ENCODE data around the gene RAD21L1. TPM values are rescaled to one million over a fixed set of nuclear protein-coding genes. Genes with fewer than 3 reads are reported as not detected.

The RAD21L1 gene
- total RNA-seq, 2 donors from 2014 or later, result 1.4 TPM; not detected in 1

DNA sequence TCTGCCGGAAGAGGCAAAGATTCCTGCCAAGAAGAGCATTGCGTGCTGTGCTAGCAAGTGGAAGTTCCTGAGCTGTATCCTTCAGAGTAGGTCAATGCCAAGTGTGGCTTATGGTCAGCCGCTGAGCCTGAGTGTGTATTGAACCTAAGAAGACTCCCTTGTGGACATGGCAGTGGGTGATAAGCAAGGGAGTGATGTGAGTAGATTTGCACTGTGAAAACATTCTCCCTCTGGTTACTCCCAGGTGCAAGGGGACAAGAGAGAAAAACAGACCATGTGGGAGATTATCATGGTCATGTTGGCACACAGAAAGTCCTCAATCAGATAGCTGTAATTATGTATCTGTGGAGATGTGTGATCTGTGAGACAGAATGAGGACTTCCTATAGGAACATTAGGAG is 35.0 kb upstream of the RAD21L1 start:
- Histone ChIP-seq H3K4me3 (ENCODE audit: low read length) (no peak overlapping the region), H3K4me1 (ENCODE audit: control insufficient read depth, insufficient read depth, low read length) (peaks cover 5% of the 10 kb centered on the region), H3K27ac (ENCODE audit: low read depth, low read length) (no peak overlapping the region), H3K36me3 (ENCODE audit: control insufficient read depth, insufficient read depth, low read length) (no peaks in the 10 kb centered on the region), H3K27me3 (ENCODE audit: control insufficient read depth, insufficient read depth, low read length, poor library complexity, severe bottlenecking) (peaks cover 28% of the 10 kb centered on the region), H3K9me3 (ENCODE audit: control insufficient read depth, low read length) (no peaks in the 10 kb centered on the region), H3K9ac (ENCODE audit: extremely low read depth, low read length, poor library complexity, severe bottlenecking) (no peak overlapping the region)
- TF ChIP-seq CTCF (conservative IDR thresholded peaks at IDR 0.05), result no peak
- H3K9me3 Mint-ChIP-seq, result no peaks in the 10 kb centered on the region
- H3K4me3 Mint-ChIP-seq, result no peak overlapping the region
- no peaks in the 10 kb centered on the region for H3K36me3 Mint-ChIP-seq (ENCODE audit: low read depth)
- peaks cover 34% of the 10 kb centered on the region for H3K27me3 Mint-ChIP-seq (ENCODE audit: insufficient read depth)
- 85 to 94% methylated on average over 2 to 3 of the region's 3 CpGs for WGBS, 2 experiments (ENCODE audit: insufficient coverage in 1 of 2, insufficient read length in 1 of 2)
- DNase-seq, result no peak
- no peaks in the 10 kb centered on the region for H3K4me1 Mint-ChIP-seq
- no peak overlapping the region for H3K27ac Mint-ChIP-seq

- no peak for TF ChIP-seq CTCF (conservative IDR thresholded peaks at IDR 0.05)
- no peak overlapping the region for H3K4me3 Mint-ChIP-seq
- no peak overlapping the region for H3K27ac ChIP-seq (ENCODE audit: low read depth, low read length)
- H3K4me1 Mint-ChIP-seq, result no peaks in the 10 kb centered on the region
- no peaks in the 10 kb centered on the region for H3K9me3 Mint-ChIP-seq
- peaks cover 5% of the 10 kb centered on the region for H3K4me1 ChIP-seq (ENCODE audit: control insufficient read depth, insufficient read depth, low read length)
- H3K9me3 ChIP-seq (ENCODE audit: control insufficient read depth, low read length), result no peaks in the 10 kb centered on the region
- no peaks in the 10 kb centered on the region for H3K36me3 ChIP-seq (ENCODE audit: control insufficient read depth, insufficient read depth, low read length)
- DNase-seq, result no peak
- H3K4me3 ChIP-seq (ENCODE audit: low read length), result no peak overlapping the region
- H3K27ac Mint-ChIP-seq, result no peak overlapping the region
- H3K27me3 Mint-ChIP-seq (ENCODE audit: insufficient read depth), result peaks cover 34% of the 10 kb centered on the region
- H3K27me3 ChIP-seq (ENCODE audit: control insufficient read depth, insufficient read depth, low read length, poor library complexity, severe bottlenecking), result peaks cover 23% of the 10 kb centered on the region
- WGBS, 2 experiments (ENCODE audit: insufficient coverage in 1 of 2, insufficient read length in 1 of 2), result 88 to 92% methylated on average over 1 to 3 of the region's 3 CpGs
- H3K9ac ChIP-seq (ENCODE audit: extremely low read depth, low read length, poor library complexity, severe bottlenecking), result no peak overlapping the region
- H3K36me3 Mint-ChIP-seq (ENCODE audit: low read depth), result no peaks in the 10 kb centered on the region
Measured at GRCh38 chr20:1191299-1191698, 34.5 kb upstream of the RAD21L1 start.

DNA sequence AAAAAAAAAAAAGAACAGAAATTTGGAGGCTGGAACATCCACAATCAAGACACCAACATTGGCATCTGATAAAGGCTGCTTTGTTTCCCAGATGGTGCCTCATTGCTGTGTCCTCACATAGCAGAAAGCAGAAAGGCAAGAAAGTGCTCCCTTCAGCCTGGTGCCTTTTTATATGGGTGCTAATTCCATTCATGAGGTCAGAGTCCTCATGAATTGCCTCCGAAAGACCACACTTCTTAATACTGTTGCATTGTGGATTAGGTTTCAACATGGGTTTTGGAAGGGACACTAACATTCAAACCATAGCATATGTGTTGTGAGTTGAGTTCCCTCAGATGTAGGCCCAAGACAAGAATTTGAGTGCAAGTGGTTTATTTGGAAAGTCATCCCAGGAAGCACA is 30.6 kb upstream of the RAD21L1 start:
- no peak overlapping the region for H3K4me3 Mint-ChIP-seq
- Histone ChIP-seq H3K27me3 (ENCODE audit: control insufficient read depth, insufficient read depth, low read length, poor library complexity, severe bottlenecking) (peaks cover 20% of the 10 kb centered on the region), H3K4me1 (ENCODE audit: control insufficient read depth, insufficient read depth, low read length) (no peaks in the 10 kb centered on the region), H3K27ac (ENCODE audit: low read depth, low read length) (no peak overlapping the region), H3K4me3 (ENCODE audit: low read length) (no peak overlapping the region), H3K9ac (ENCODE audit: extremely low read depth, low read length, poor library complexity, severe bottlenecking) (no peak overlapping the region), H3K9me3 (ENCODE audit: control insufficient read depth, low read length) (no peaks in the 10 kb centered on the region), H3K36me3 (ENCODE audit: control insufficient read depth, insufficient read depth, low read length) (no peaks in the 10 kb centered on the region)
- no peaks in the 10 kb centered on the region for H3K9me3 Mint-ChIP-seq
- 90% methylated on average over 1 of the region's 1 CpG; no CpG with 5 or more reads in 1 of the 2 experiments for WGBS, 2 experiments (ENCODE audit: insufficient coverage in 1 of 2, insufficient read length in 1 of 2)
- no peak overlapping the region for H3K27ac Mint-ChIP-seq
- H3K36me3 Mint-ChIP-seq (ENCODE audit: low read depth), result no peaks in the 10 kb centered on the region
- no peak for TF ChIP-seq CTCF (conservative IDR thresholded peaks at IDR 0.05)
- H3K4me1 Mint-ChIP-seq, result no peaks in the 10 kb centered on the region
- no peak for DNase-seq
- H3K27me3 Mint-ChIP-seq (ENCODE audit: insufficient read depth), result peaks cover 42% of the 10 kb centered on the region

Measured in endodermal cell (in vitro differentiated cells).